HT1080 (cell line): ENCODE data around the gene SCGB2B2. TPM values are rescaled to one million over a fixed set of nuclear protein-coding genes. Genes with fewer than 3 reads are reported as not detected.
"Not testable (repeated sequence)": the region's sequence is repeated elsewhere in the genome, so short reads cannot be mapped to it uniquely, and the experiment has no call there.

Experiments used
- DNase-seq: peaks from one replicate; pipeline ENCODE4 v3.0.0-alpha.2; 2015; ENCODE audit warnings: low read depth
- polyA plus RNA-seq, 2 experiments: library from polyadenylated mRNA; depleted of rRNA; stranded (reverse); fragments of >200 nt; gene quantifications; 2 replicates each; pipeline ENCODE4 v1.2.3, GENCODE V29; 2015
- total RNA-seq: library from RNA; depleted of rRNA; stranded (reverse); fragments of >200 nt; shearing (Covaris generic); gene quantifications from 2 replicates; pipeline ENCODE4 v1.2.3, GENCODE V29; 2014; rRNA removed

The SCGB2B2 gene, protein sequence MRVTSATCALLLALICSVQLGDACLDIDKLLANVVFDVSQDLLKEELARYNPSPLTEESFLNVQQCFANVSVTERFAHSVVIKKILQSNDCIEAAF
- not detected in 2 replicates for total RNA-seq
- 0.02 and 0.56 TPM in 2 replicates for polyA plus RNA-seq (2015; cell fraction: cytosol; rRNA removed)
- 0.05 and 0.22 TPM in 2 replicates for polyA plus RNA-seq (2015; cell fraction: nucleus; rRNA removed)

GRCh38 chr19:34676697-34677385, at the start of gene SCGB2B2:
Gene SCGB2B2 (minus strand): TSS chr19:34677159. CDS start chr19:34594563, 82,596 bp downstream.
- no peak for DNase-seq

- no peak for DNase-seq
Observed at GRCh38 chr19:34725400-34725799, 48.4 kb upstream of the SCGB2B2 start.

DNA sequence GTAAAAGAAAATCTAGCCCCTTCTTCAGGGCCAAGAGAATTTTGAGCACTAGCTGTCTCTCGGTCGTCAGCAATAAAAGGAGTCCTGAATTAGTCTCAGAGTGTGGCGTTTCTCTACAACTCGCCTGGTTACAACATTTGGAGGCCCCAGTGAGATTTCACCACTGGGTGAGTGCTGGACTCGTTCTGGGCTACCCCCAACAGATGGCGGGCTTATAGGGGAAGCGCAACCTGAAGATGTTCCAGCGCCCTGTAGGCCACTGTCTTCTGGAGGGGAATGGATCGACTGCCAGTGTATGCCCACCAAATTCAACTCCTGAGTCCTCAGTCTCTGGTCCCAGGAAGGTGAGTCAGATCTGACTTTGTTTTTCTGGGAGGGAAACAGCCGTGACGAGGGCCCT, 45.4 kb upstream of the SCGB2B2 start:
- no peak for DNase-seq

- no peak for DNase-seq
Observed at GRCh38 chr19:34715357-34715756, 38.4 kb upstream of the SCGB2B2 start.

GRCh38 chr19:34713262-34713637, 36.3 kb upstream of the SCGB2B2 start:
- DNase-seq = no peak

GRCh38 chr19:34712395-34713261, 35.7 kb upstream of the SCGB2B2 start:
- DNase-seq = peak; percentile 53

DNA sequence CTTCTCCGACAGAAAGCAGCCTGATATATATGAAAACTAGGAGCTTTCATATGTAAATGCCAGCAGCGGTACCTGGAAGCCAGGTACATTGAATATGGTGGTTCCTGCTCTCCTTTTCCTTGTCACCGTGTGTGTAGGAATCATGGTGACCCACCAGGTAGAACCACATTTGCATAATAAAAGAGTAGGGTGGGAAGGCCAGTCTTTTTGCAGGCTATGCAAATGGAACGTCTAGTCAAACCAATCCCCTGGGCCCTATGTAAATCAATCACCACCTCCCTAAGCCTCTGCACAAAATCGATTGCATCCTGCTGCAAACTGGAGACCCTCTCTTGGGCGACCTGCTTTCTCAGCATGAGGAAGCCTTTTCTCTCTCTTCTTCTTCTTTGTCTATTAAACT, 34.9 kb upstream of the SCGB2B2 start:
- DNase-seq = no peak

DNA sequence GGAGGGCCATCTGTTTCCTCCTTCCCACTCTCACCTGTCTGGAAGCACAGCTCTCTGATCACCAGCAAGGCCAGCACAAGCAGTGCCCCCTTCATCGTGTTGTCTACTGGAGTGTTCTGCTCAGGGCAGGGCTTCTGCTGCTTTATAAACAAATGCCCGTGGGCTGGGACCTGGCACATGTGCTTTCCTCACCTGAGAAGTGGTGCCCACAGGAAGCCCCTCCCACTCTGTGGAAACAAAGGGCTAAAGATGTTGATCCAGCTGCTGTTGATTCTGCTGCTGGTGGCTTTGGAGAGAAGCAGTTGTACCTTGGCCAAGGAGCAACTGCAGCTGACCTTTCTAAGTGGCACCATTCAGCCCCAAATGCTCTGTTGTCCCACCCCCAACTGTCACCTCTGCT, 30.7 kb upstream of the SCGB2B2 start:
- DNase-seq = no peak

GRCh38 chr19:34692549-34692948, 15.6 kb upstream of the SCGB2B2 start:
- peak; percentile 68 for DNase-seq

GRCh38 chr19:34690372-34690771, 13.4 kb upstream of the SCGB2B2 start:
- DNase-seq = no peak

- no peak for DNase-seq
Observed at GRCh38 chr19:34688592-34688991, 11.6 kb upstream of the SCGB2B2 start.

GRCh38 chr19:34687348-34687747, 10.4 kb upstream of the SCGB2B2 start:
- DNase-seq = no peak

DNA sequence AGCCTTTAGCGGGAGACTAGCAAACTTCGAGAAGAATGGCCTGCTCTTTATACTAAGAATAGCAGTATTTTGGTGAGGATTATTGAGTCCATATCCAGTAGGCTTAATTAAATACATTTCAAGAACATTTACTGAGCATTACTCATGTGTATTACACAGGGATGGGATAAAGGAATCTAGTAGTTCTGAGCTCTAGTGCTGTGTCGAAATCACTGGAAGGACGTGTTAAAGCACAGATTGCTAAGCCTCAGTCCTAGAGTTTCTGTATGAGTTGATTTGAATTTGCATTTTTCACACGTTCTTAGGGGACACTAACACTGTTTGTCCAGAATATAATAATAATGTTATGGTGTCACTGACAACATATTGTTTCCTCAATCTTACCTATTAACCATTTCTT, 9.5 kb upstream of the SCGB2B2 start:
- no peak for DNase-seq

DNA sequence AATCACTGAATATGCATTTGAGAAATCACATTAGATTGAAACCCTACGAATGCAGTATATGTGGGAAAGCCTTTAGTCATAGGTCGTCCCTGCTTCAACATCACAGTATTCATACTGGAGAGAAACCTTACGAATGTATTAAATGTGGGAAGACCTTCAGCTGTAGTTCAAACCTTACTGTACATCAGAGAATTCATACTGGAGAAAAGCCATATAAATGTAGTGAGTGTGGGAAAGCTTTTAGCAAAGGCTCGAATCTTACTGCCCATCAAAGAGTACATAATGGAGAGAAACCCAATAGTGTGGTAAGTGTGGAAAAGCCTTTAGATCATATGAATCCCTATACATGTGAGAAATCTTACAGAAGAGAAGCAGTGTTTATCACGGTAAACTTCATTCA, 8.3 kb upstream of the SCGB2B2 start:
- DNase-seq = not testable (repeated sequence)

- no peak for DNase-seq
Observed at GRCh38 chr19:34681478-34681877, 4.5 kb upstream of the SCGB2B2 start.

- DNase-seq = no peak
Observed at GRCh38 chr19:34678421-34678820, 1.5 kb upstream of the SCGB2B2 start.

- no peak for DNase-seq
Observed at GRCh38 chr19:34678085-34678412, 1.1 kb upstream of the SCGB2B2 start.

GRCh38 chr19:34677386-34678084, 576 bp upstream of the SCGB2B2 start, which contains the start of gene ZNF302:
Gene ZNF302 (plus strand): TSS chr19:34677678. CDS start chr19:34678805, 1,127 bp downstream.
- peak; percentile 95 for DNase-seq

GRCh38 chr19:34675919-34676318, 1.0 kb downstream of the SCGB2B2 start:
- no peak for DNase-seq

GRCh38 chr19:34675250-34675649, 1.7 kb downstream of the SCGB2B2 start:
- DNase-seq = no peak

DNA sequence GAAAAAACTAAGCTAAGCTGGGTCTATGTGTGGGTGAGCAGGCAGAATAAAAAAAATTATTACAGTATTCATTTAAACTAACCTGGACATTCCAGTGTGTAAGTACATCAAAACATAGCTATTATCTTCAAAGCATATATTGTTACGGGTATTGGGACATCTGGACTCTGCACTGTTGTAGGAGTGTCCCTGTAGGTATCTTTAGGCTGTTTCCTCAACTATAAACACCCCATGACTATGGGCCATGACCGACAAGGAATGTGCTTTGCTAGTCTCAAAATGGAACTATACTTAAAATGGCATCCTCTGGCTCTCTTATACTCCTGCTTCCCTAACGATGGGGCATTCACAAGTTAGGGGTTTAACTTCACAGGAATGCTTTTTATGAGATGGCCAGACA, 3.4 kb downstream of the SCGB2B2 start:
- no peak for DNase-seq

GRCh38 chr19:34671972-34672371, 5.0 kb downstream of the SCGB2B2 start:
- no peak for DNase-seq
